GM18867 (cell line): ENCODE data around the gene TPSG1.

Experiments used
- ATAC-seq: cut with Tn5 transposase; IDR thresholded peaks from one replicate; pipeline ENCODE4 v1.9.1; 2021; ENCODE audit warnings: mild to moderate bottlenecking, moderate library complexity; ENCODE audit not compliant: unreplicated experiment

TPSG1 gene

DNA sequence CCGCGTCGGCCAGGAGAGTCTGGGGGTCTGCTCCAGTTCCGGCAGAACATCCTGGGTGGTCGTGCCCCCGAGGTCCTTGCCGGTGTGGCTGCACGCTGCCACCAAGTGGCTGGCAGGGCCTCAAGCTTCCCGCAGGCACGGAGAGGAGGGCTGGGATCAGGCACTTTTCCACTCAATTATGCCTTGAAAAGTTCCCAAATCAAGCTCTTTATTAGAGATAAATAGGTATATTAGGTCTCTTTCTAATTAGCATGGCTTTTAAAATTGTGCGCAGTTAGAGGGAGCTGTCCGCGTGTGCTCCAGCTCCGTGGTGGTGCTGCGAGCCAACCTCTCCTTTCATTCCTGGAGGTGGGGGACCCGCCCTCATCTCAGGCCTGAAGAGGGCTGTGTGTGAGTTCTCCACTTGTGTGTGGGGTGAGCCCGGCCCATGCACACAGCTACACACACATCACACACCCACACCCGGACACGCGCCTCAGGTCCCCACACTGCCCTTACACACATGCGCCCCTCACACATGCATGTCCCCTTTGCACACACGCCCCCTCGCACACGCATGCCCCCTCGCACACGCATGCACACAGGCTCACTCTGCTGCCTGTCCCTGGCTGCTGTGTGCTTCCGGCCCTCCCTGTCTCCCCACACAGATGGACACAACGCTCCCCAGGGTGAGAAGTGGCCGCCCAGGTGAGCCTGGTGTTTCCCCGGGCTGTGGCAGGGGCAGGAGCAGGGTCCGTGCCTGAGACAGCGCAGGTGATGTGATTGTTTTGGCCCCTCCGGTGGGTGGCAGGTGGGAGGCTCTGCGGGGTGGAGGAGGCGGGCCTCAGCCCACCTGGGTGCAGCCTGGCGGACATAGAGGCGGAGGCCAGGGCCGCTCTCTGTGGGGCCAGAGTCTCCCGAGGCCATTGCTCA is 43.4 kb downstream of the TPSG1 start:
- ATAC-seq: no peak

DNA sequence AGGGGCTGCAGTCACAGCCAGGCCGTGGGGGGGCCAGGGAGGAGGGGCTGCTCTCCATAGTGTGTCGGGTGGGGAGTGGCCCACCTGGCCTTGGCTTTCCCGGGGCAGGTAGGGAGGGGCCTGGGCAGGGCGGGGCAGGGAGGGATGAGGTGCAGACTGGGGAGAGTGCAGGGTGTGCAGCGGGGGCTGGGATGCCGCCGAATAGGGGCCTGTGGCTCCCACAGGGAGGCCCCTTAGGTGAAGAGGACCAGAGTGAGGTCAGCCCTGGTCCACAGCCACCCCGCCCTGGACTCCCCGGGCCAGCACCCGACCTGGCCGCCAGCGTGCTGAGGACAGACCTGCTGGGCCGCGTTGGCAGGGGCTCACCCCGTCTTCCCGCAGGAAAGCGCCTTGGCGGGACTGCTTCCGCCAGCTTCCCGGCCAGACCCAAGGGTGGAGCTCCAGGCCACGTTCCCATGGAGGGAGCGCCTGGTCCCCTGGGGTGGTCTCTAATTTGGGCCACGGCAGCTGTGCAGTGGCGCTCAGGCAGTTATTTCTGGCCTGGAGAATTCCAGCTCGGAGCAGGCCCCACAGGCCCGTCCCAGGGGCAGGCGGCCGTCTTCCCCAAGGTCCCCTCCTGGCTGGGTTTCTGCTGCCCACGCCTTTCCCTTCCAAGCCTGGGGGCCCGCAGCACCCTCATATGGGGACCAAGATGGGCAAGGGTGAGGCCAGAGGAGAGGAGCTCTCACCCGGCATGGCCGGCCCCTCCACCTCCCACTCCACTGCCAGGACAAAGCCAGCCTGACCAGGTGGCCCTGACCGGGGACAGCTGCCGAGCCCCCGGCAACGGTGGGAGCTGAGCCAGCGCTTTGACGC is 44.3 kb downstream of the TPSG1 start:
- no peak for ATAC-seq

DNA sequence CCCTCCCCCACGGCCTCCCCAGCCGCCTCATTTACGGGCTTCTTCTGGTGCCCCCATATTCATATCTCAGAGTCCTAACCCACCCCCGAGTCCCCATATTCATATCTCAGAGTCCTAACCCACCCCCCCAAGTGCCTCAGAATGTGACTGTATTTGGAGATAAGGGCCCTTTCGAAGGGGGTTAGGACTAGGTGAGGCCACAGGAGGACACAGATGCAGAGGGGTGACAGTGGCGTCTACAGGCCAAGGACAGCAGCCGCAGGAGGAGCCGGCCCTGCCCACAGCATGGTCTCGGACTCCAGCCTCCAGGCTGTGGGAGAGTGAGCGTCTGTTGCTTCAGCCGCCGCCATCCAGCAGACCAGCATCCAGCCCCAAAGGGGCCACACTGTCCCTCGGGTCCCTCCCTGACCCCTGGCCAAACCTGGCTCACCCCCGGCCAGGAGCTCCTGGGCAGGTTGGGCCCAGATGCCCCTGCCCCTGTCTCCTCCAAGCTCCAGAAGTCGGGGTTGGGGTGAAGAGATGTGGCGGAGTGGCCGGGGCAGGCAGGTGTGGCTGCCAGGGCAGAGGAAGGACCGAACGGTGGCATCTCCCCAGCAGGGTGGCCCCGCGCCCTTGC is 46.7 kb downstream of the TPSG1 start:
- no peak for ATAC-seq

DNA sequence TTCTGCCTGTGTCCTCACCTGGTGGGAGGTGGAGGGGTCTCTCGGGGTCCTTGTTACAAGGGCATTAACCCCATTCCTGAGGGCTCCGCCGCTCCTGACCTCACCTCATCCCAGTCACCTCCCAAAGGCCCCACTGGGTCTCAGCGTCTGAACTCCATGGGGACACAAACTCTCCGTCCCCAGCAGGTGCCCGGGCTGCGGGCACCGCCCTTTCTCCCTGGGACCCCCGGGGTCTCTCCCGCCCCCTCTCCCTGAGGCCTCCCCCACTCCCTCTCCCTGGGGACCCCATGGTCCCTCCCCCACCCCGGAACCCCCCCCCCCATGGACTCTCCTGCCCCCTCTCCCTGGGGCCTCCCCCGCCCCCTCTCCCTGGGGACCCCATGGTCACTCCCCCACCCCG is 47.3 kb downstream of the TPSG1 start:
- ATAC-seq: no peak

DNA sequence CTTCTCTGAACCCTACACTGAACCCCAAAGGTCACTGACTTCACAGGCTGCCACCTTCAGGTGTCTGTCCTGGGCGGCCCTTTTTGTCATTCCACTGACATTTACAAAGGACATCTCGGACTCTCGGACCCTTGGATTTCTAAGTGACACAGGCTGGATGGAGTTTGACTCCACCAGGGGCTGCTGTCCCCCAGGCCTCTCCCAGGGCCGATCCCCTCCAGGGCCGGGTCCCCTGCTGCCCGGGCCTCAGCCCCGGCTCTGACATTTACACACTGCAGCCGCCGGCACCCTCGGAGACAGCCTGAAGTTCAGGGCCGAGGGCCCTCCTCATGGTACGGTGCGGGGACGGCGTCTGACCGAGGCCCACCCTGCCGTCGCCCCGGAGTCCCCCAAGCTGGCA is 48.0 kb downstream of the TPSG1 start:
- no peak for ATAC-seq

DNA sequence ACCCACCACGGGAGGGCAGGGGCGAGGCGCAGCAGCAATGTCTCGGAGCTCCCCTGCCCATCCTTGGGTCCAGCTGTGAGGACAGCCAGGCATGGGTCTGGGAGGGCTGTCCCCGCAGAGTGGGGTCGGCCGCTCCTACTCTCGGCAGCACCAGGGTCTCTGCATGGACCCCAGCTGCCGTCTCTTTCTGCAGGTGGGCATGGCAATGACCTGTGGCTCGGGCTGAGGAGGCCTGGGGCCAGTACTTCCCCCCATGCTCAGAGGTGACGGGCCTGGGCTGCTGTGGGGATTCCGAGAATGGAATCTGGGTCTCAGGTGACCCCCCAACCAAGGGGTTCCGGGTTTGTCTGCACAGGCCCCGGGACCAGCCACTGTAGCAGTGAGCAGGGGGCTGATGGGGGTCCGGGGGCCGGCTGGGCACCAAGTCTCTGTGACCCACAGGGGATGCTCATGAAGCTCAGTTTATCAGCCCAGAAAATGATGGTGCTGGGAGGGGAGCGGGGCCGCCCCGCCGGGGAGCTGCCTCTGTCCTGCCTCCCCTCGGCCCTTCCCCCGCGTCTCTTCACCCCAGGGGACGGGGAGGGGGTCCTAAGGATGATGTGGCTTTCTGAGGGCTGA is 48.7 kb downstream of the TPSG1 start:
- no peak for ATAC-seq

DNA sequence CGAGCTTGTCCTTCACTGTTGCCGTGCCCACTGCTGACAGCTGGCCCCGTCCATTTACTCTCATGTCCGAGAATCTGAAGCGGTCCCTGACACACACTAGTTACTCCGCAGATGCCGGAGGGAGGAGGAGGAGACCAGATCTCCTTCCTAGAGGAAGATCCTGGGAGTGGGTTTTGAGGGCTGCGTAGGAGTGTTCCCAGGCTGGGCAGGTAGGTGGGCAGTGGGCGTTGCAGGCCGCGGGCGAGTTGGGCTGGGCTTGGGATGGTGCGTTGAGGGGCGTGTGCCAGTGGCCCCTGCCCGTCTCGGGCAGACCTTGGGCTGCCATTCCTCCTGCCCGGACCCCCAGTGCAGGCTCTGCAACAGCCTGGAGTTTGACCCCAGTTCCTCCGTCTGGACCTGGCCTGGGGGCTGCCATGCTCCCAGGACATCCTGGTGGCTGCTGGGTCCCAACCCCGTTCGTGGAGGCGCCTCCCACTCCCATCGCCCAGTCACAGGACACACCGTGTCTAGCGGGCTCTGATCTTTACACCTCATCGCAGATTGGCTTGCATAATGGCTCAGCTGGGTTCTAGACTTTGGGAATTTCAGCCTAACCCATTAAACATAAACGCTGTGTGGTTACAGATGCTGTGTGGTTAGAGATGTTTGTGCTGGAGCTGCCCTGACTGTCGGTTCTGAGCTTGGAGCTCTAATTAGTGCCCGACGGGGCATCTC is 49.3 kb downstream of the TPSG1 start:
- no peak for ATAC-seq

DNA sequence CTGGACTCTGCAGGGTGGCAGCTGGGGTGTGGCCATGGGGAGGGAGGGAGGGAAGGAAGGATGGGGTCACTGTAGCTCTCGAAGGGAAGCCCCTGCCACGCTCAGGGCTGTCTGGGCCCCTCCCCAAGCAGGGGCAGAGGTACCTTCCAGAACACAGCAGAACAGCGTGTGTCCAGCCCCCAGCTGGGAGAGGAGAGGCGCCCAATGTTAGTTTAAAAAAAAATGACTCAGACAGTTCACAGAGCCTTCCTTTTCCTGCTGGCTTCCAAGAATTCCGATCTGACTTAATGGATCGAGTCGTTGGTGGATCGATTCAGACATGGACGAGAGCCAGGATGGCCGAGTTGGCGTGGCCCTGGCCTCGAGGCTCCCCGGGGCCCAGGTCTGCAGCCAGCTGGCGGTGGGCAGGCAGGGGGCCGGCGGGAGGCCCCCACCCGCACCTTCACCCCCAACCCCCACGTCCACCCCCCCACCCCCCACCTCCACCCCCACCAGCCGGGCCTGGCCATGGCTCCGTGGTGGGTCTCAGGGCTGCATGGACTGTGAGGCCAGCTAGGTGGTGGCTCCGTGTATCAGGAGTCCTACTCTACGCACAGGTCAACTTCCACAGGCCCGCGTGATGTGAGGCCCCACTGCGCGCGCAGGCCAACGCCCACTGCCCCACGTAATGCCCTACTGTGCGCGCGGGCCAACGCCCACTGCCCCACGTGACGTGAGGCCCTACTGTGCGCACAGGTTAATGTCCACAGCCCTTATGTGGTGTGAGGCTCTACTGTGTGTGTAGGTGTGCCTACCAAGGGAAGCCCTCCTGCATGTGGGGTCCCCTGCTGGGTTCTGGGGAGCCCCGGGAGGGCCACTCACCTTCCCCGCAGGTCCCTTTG is 50.4 kb downstream of the TPSG1 start:
- no peak for ATAC-seq

DNA sequence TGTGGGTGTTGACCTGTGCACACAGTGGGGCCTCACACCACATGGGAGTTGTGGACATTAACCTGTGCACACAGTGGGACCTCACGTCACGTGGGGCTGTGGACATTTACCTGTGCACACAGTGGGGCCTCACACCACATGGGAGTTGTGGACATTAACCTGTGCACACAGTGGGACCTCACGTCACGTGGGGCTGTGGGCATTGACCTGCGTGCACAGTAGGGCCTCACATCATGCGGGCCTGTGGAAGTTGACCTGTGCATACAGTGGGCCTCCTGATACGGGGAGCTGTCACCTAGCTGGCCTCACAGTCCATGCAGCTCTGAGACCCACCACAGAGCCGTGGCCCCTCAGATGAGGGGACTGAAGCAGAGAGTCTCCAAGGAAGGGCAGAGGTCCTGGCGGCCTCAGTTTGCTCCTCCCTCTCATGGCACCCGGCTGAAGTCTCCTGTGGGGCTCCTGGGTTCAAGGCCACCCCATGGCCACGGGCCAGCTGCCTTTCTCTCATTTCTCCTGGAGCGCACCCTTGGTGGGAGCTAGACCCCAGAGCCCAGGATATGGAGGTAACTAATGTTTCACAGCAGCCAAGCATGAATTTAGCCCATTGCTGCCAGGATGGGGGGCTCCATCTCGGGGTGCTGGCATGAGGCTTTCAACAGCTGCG is 51.1 kb downstream of the TPSG1 start:
- ATAC-seq: no peak

DNA sequence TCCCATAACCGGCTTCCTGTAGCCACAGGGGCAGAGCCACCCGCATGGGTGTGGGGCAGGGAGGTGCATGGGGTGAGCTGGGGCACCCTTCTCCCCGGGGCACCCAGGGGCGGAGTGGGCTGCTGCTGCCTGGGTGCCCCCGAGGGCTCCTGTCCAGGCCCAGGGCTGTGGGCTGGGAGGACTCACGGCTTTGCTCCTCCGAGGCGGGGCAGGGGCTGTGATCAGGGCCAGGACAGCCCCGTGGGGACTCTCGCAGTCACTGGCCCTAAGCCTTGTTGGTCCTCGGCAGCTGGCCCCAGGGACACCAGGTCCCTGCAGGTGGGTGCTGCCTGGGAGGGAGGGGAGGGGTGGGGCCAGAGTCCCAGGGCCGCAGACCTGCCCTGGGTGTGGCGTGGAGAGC is 52.4 kb downstream of the TPSG1 start:
- ATAC-seq: no peak

DNA sequence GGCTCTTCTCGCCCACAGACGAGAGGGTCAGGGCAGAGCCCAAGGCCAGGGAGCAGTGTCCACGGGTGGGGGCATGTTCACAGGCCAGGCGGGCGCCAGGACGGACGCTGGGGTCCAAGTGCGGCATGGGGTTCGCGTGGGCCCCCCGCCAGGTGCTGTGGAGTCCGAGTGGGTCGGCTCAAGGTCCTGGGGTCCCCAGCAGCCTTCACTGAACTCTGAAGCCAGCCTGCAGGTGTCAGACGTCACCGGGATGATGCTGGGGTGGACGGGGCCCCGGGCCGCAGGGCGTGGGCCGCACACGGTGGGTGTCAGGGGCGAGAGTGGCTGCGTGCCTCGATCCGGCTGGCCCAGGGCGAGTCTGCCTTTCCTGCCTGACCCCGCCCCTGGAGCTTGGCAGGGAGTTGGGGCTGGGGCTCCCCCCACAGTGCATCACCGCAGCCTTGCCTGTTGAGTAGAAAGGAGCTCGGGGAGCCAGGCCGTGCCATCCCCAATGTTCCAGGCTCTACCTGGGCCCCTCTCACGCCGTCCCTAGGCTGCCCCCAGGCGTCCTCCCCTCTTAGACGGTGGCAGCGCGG is 53.1 kb downstream of the TPSG1 start:
- ATAC-seq: no peak
